ENCODE measurements around the gene SH2D1B. TPM values are rescaled to one million over a fixed set of nuclear protein-coding genes. Genes with fewer than 3 reads are reported as not detected.

Gene SH2D1B
- total and polyA plus RNA-seq, 2 experiments from 2014 or later, result not detected

GRCh38 chr1:162422662-162423375, 10.9 kb upstream of the SH2D1B start (continued):
- no peak for TF ChIP-seq REST (IDR thresholded peaks at IDR 0.05; ENCODE audit: unreplicated experiment)
- no peak for TF ChIP-seq JUNB (IDR thresholded peaks at IDR 0.05; ENCODE audit: unreplicated experiment)

- Histone ChIP-seq H3K79me2 (replicated peaks; ENCODE audit: insufficient read depth) (no peaks in the 10 kb centered on the region), H3K9me2 (ENCODE audit: insufficient read depth) (peaks cover 6% of the 10 kb centered on the region; the same call in 1 of the 2 replicates), H3K27ac (ENCODE audit: low read depth) (no peak overlapping the region), H3K4me2 (no peak overlapping the region), H3K4me1 (ENCODE audit: insufficient read depth) (no peaks in the 10 kb centered on the region), H3K27me3 (ENCODE audit: insufficient read depth) (no peaks in the 10 kb centered on the region), H4K20me1 (replicated peaks; ENCODE audit: insufficient read depth) (no peaks in the 10 kb centered on the region), H3K36me3 (ENCODE audit: insufficient read depth) (no peaks in the 10 kb centered on the region), H2AFZ (no peak overlapping the region), H3K4me3 (no peak overlapping the region), H3F3A (replicated peaks; ENCODE audit: low read depth) (no peaks in the 10 kb centered on the region)
- peaks cover 3% of the 10 kb centered on the region for H3K27me3 Mint-ChIP-seq (ENCODE audit: insufficient read depth, low read depth, poor library complexity)
- H3K9me3 Mint-ChIP-seq, result no peaks in the 10 kb centered on the region; the same call in 2 of the 3 replicates
- no peaks in the 10 kb centered on the region for H3K36me3 Mint-ChIP-seq (ENCODE audit: low read depth)
- ATAC-seq, result no peak
- no peak overlapping the region for H3K4me3 Mint-ChIP-seq
- H3K27ac Mint-ChIP-seq, result no peak overlapping the region
- no peaks in the 10 kb centered on the region for H3K4me1 Mint-ChIP-seq
- DNase-seq (ENCODE audit: low spot score), result no peak
- TF ChIP-seq STAT1 (IDR thresholded peaks at IDR 0.05; ENCODE audit: unreplicated experiment), result no peak
- no peak for TF ChIP-seq CTCF (conservative IDR thresholded peaks at IDR 0.05; ENCODE audit: low read depth in 2 of 2)
- no peak for TF ChIP-seq ZNF114 (CRISPR knock-in tag; IDR thresholded peaks at IDR 0.05)
- TF ChIP-seq NANOG (IDR thresholded peaks at IDR 0.05; ENCODE audit: borderline replicate concordance), result no peak
- TF ChIP-seq POLR2AphosphoS5 (IDR thresholded peaks at IDR 0.05; ENCODE audit: low read depth), result no peak
- no peak for TF ChIP-seq ZNF462 (CRISPR knock-in tag; IDR thresholded peaks at IDR 0.05)
- no peak for TF ChIP-seq EZH2phosphoT487 (IDR thresholded peaks at IDR 0.05; ENCODE audit: unreplicated experiment)
- TF ChIP-seq EZH2 (IDR thresholded peaks at IDR 0.05; ENCODE audit: low read depth, unreplicated experiment), result no peak
- TF ChIP-seq CREB1 (CRISPR knock-in tag; IDR thresholded peaks at IDR 0.05; ENCODE audit: low read depth), result no peak
- TF ChIP-seq JUNB (IDR thresholded peaks at IDR 0.05; ENCODE audit: unreplicated experiment), result no peak
Measured at GRCh38 chr1:162421258-162422164, 9.6 kb upstream of the SH2D1B start.
